Activated CD4-positive, alpha-beta T cell treated with anti-CD3 and anti-CD28 coated beads, Interleukin-2, Interleukin-4, amounts not matched to agents 100 ng/mL and 50 ng/mL, durations not matched to agents 16 hours and 8 hours (primary cell): ENCODE measurements around the gene POU4F2.

Experiments
- DNase-seq: peaks from one replicate; pipeline ENCODE4 v3.0.0-alpha.2; 2020; ENCODE audit warnings: low spot score

POU4F2 gene

GRCh38 chr4:146638786-146639505, at the start of gene POU4F2:
Gene POU4F2, plus strand, starts transcription at chr4:146638893. Its CDS starts 248 bp downstream, at chr4:146639141.
- peak; percentile 9 for DNase-seq

GRCh38 chr4:146590801-146591200, 47.9 kb upstream of the POU4F2 start:
- DNase-seq = no peak

GRCh38 chr4:146592019-146592418, 46.7 kb upstream of the POU4F2 start:
- DNase-seq = no peak

GRCh38 chr4:146632770-146633470, 5.8 kb upstream of the POU4F2 start:
- DNase-seq = no peak

- no peak for DNase-seq
These were observed 5.3 kb upstream of the POU4F2 start for GRCh38 chr4:146633471-146633800.

- DNase-seq = no peak
These were observed 3.9 kb upstream of the POU4F2 start for GRCh38 chr4:146634825-146635224.

- DNase-seq = no peak
These were observed 916 bp upstream of the POU4F2 start for GRCh38 chr4:146637621-146638332.

GRCh38 chr4:146638333-146638785, 334 bp upstream of the POU4F2 start:
- DNase-seq = no peak

- no peak for DNase-seq
These were observed 826 bp downstream of the POU4F2 start for GRCh38 chr4:146639506-146639932.

- no peak for DNase-seq
These were observed 1.4 kb downstream of the POU4F2 start for GRCh38 chr4:146640021-146640464.

GRCh38 chr4:146640465-146641061, 1.9 kb downstream of the POU4F2 start:
- no peak for DNase-seq

- no peak for DNase-seq
These were observed 3.1 kb downstream of the POU4F2 start for GRCh38 chr4:146641762-146642161.

- DNase-seq = no peak
These were observed 5.2 kb downstream of the POU4F2 start for GRCh38 chr4:146643812-146644401.

GRCh38 chr4:146645921-146646320, 7.2 kb downstream of the POU4F2 start:
- DNase-seq = no peak

GRCh38 chr4:146646593-146647325, 8.1 kb downstream of the POU4F2 start:
- DNase-seq = no peak

- no peak for DNase-seq
These were observed 9.1 kb downstream of the POU4F2 start for GRCh38 chr4:146647615-146648460.

GRCh38 chr4:146648461-146648783, 9.7 kb downstream of the POU4F2 start:
- no peak for DNase-seq

GRCh38 chr4:146649232-146649631, 10.5 kb downstream of the POU4F2 start:
- DNase-seq = no peak

GRCh38 chr4:146650034-146650433, 11.3 kb downstream of the POU4F2 start:
- DNase-seq = no peak

GRCh38 chr4:146654687-146655520, 16.2 kb downstream of the POU4F2 start:
- no peak for DNase-seq
